ENCODE results near the gene CEP41. TPM values are rescaled to one million over a fixed set of nuclear protein-coding genes. Genes with fewer than 3 reads are reported as not detected.

Gene CEP41
- total and polyA plus RNA-seq, 3 donors from 2014 or later: 59.0 to 209 (median 91.6) TPM

- 53 to 57% methylated on average over 5 of the region's 5 CpGs for WGBS, 2 donors
- no peak overlapping the region for H3K27ac ChIP-seq
- intact Hi-C loops (cut with DNase I; ENCODE audit: low total_unique reads): no loop called here
- H3K36me3 ChIP-seq (ENCODE audit: low read depth, missing control alignments): no peaks in the 10 kb centered on the region
- H3K9me3 ChIP-seq: no peaks in the 10 kb centered on the region
- H3K27me3 ChIP-seq: no peaks in the 10 kb centered on the region
- no peak for DNase-seq
- H3K4me3 ChIP-seq: no peak overlapping the region
- TF ChIP-seq CTCF (IDR thresholded peaks at IDR 0.05): no peak
- TF ChIP-seq POLR2A (IDR thresholded peaks at IDR 0.05): no peak
- peaks cover 13% of the 10 kb centered on the region for H3K4me1 ChIP-seq
Observed at GRCh38 chr7:130395421-130395820, 45.4 kb downstream of the CEP41 start.

- 84 to 86% methylated on average over 7 of the region's 7 CpGs for WGBS, 2 donors
- intact Hi-C loops (cut with DNase I; ENCODE audit: low total_unique reads): no loop called here
- TF ChIP-seq POLR2A (IDR thresholded peaks at IDR 0.05) (no peak), CTCF (IDR thresholded peaks at IDR 0.05) (no peak)
- peak overlapping the region in 1 of 2 donors; percentile 11 for H3K27ac ChIP-seq
- H3K36me3 ChIP-seq (ENCODE audit: low read depth, missing control alignments): no peaks in the 10 kb centered on the region
- no peak overlapping the region for H3K4me3 ChIP-seq
- H3K27me3 ChIP-seq: no peaks in the 10 kb centered on the region
- peaks cover 10% of the 10 kb centered on the region for H3K4me1 ChIP-seq
- no peaks in the 10 kb centered on the region for H3K9me3 ChIP-seq
- no peak for DNase-seq
Observed at GRCh38 chr7:130394421-130395195, 46.2 kb downstream of the CEP41 start.

DNA sequence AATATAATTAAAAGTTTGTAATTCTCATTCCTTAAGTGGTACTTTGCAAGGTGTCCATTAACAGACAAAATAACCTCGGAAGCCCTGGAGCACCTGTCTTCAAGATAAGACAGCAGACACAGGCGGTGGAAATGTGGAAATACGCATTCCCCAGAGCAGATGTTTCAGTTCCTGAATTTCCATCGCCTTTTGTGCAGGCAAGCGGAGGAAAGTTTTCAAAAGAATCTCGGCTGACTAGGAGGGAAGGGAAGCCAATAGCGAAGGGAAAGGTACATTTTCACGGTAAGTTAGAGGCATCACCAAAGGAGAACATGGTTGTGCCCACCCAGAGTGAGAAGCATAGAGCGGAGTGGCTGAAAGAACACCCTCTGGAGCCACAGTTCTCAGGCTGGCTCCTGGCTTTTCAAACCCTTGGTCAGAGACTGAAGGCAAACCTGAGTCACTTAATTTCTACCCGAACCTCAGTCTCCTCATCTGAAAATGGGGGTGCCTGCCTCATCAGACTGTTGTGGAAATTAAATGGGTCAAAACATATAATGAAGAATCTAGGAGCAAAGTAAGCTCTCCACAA lies 46.9 kb downstream of the CEP41 start:
- TF ChIP-seq POLR2A (IDR thresholded peaks at IDR 0.05) (no peak), CTCF (IDR thresholded peaks at IDR 0.05) (no peak)
- Histone ChIP-seq H3K27me3 (no peaks in the 10 kb centered on the region), H3K27ac (no peak overlapping the region), H3K4me3 (no peak overlapping the region), H3K4me1 (peaks cover 10% of the 10 kb centered on the region), H3K9me3 (no peaks in the 10 kb centered on the region), H3K36me3 (ENCODE audit: low read depth, missing control alignments) (no peaks in the 10 kb centered on the region)
- intact Hi-C loops (cut with DNase I; ENCODE audit: low total_unique reads): no loop called here
- no peak for DNase-seq
- 74 to 79% methylated on average over 10 of the region's 10 CpGs for WGBS, 2 donors

- Histone ChIP-seq H3K36me3 (ENCODE audit: low read depth, missing control alignments) (no peaks in the 10 kb centered on the region), H3K4me1 (peaks cover 10% of the 10 kb centered on the region), H3K27ac (peak overlapping the region in 1 of 2 donors; percentile 33), H3K27me3 (no peaks in the 10 kb centered on the region), H3K4me3 (no peak overlapping the region), H3K9me3 (no peaks in the 10 kb centered on the region)
- intact Hi-C loops (cut with DNase I; ENCODE audit: low total_unique reads): no loop called here
- DNase-seq: no peak
- no peak for TF ChIP-seq POLR2A (IDR thresholded peaks at IDR 0.05)
- no peak for TF ChIP-seq CTCF (IDR thresholded peaks at IDR 0.05)
- 54 to 62% methylated on average over 5 of the region's 5 CpGs for WGBS, 2 donors
Observed at GRCh38 chr7:130393101-130393561, 47.7 kb downstream of the CEP41 start.
